HepG2 (cell line): ENCODE measurements around the gene MYO3A. TPM values are rescaled to one million over a fixed set of nuclear protein-coding genes. Genes with fewer than 3 reads are reported as not detected.

Source experiments
- ATAC-seq: fragments of 200-7000 bp; cut with Tn5 transposase; 3 replicates; pipeline ENCODE4 v1.9.1; 2020; ENCODE audit warnings: mild to moderate bottlenecking, moderate library complexity
- BruUV-seq: library from RNA; stranded (reverse); fragments of 400-500 nt; replicated peaks from 2 replicates; lab custom pipeline; 2021; lab: Mats Ljungman, UMichigan
- CTCF ChIA-PET: fragments of 300-600 bp; formaldehyde crosslinking; extraction: SDS; loops from one replicate; lab custom pipeline; 2021; ENCODE audit warnings: low total read pairs, inconsistent platforms, low intra/inter-chr PET ratio; lab: Yijun Ruan, JAX
- POLR2A ChIA-PET: fragments of 350-600 bp; sonication (Branson Sonifier 250); formaldehyde crosslinking; loops from one replicate; lab custom pipeline; 2020; ENCODE audit warnings: antibody characterized with exemption, inconsistent platforms; lab: Yijun Ruan, JAX
- DNase-seq: peaks from one replicate; pipeline ENCODE4 v3.0.0-alpha.2; 2015; ENCODE audit warnings: low spot score
- FAIRE-seq: peaks from 3 replicates; lab custom pipeline; 2011; peaks lifted over from hg19 to GRCh38; lab: Jason Lieb, UNC
- H2AFZ ChIP-seq: one replicate; pipeline ENCODE4 v1.6.1; 2011; ENCODE audit warnings: low read length, inconsistent platforms
- H3K27ac ChIP-seq: fragments of 300-600 bp; 3 replicates; pipeline ENCODE4 v1.8.0; 2011; ENCODE audit warnings: mixed run types, mild to moderate bottlenecking, mixed read lengths, low read length, inconsistent platforms; ENCODE audit not compliant: insufficient read depth; ENCODE audit errors: extremely low read length
- H3K27me3 ChIP-seq, 2 experiments: fragments of 200-600 bp in 1 of 2; 2 replicates in 1 of 2; 3 replicates in 1 of 2; pipeline versions ENCODE4 v1.6.0 to v1.8.0; 2011; ENCODE audit warnings: low read length in 2 of 2, mild to moderate bottlenecking in 2 of 2, moderate library complexity in 2 of 2, inconsistent platforms in 1 of 2; ENCODE audit not compliant: insufficient read depth in 2 of 2, control insufficient read depth in 1 of 2
- H3K36me3 ChIP-seq, 2 experiments: fragments of 200-600 bp in 1 of 2; replicated peaks in 1 of 2; 2 replicates in 1 of 2; 3 replicates in 1 of 2; pipeline versions ENCODE4 v1.5.1 to v1.8.0; 2011; ENCODE audit warnings: low read length in 2 of 2, inconsistent platforms in 1 of 2; ENCODE audit not compliant: insufficient read depth in 2 of 2, control insufficient read depth in 1 of 2
- H3K4me1 ChIP-seq: 2 replicates; pipeline ENCODE4 v1.5.1; 2012; ENCODE audit warnings: low read length, inconsistent platforms; ENCODE audit not compliant: insufficient read depth
- H3K4me2 ChIP-seq: 2 replicates; pipeline ENCODE4 v1.6.0; 2011; ENCODE audit warnings: low read depth, low read length, inconsistent platforms
- H3K4me3 ChIP-seq, 3 experiments: fragments of 200-600 bp in 1 of 3; sonication (generic), shearing (Covaris generic) in 1 of 3; replicated peaks in 1 of 3; 2 replicates each; pipeline ENCODE4 v1.5.1; 2011 to 2016; ENCODE audit warnings: low read length in 3 of 3, inconsistent platforms in 2 of 3, low read depth in 2 of 3, mild to moderate bottlenecking in 2 of 3, control low read depth in 1 of 3, mixed read lengths in 1 of 3; ENCODE audit not compliant: insufficient read depth in 1 of 3
- H3K79me2 ChIP-seq: one replicate; pipeline ENCODE4 v1.6.1; 2011; ENCODE audit warnings: low read length, inconsistent platforms; ENCODE audit not compliant: insufficient read depth
- H3K9ac ChIP-seq: 2 replicates; pipeline ENCODE4 v1.6.0; 2011; ENCODE audit warnings: mild to moderate bottlenecking, low read depth, low read length, inconsistent platforms; ENCODE audit not compliant: insufficient read depth
- H3K9me3 ChIP-seq: 2 replicates; pipeline ENCODE4 v1.5.1; 2012; ENCODE audit warnings: mild to moderate bottlenecking, low read length
- H4K20me1 ChIP-seq: 2 replicates; pipeline ENCODE4 v1.6.0; 2011; ENCODE audit warnings: inconsistent platforms, mild to moderate bottlenecking, low read length, moderate library complexity; ENCODE audit not compliant: insufficient read depth
- HIVEP1 ChIP-seq: sonication (generic); formaldehyde crosslinking; IDR thresholded peaks from 2 replicates; pipeline ENCODE4 v1.4.0; 2020; ENCODE audit warnings: mild to moderate bottlenecking, missing genetic modification reagents
- ISL2 ChIP-seq: sonication (generic); formaldehyde crosslinking; IDR thresholded peaks from 2 replicates; pipeline ENCODE4 v1.5.0; 2020; ENCODE audit warnings: missing genetic modification reagents
- NFYC ChIP-seq: IDR thresholded peaks from 2 replicates; pipeline ENCODE4 v1.6.1; 2016; ENCODE audit warnings: missing genetic modification reagents, missing compliant biosample characterization
- ZKSCAN8 ChIP-seq: IDR thresholded peaks from 2 replicates; pipeline ENCODE4 v1.6.1; 2016; ENCODE audit warnings: borderline replicate concordance, missing genetic modification reagents, missing compliant biosample characterization
- ZNF468 ChIP-seq: sonication (generic); formaldehyde crosslinking; IDR thresholded peaks from 2 replicates; pipeline ENCODE4 v1.8.0; 2022; ENCODE audit warnings: mild to moderate bottlenecking, moderate library complexity, missing genetic modification reagents
- ZNF670 ChIP-seq: sonication (generic); formaldehyde crosslinking; IDR thresholded peaks from 2 replicates; pipeline ENCODE4 v1.8.0; 2022; ENCODE audit warnings: mild to moderate bottlenecking, missing genetic modification reagents, borderline replicate concordance
- WGBS: methylation state at CpG from one replicate; pipeline ENCODE4 v1.1.6; 2017; ENCODE audit warnings: low lambda C conversion rate; 5-methylcytosine and 5-hydroxymethylcytosine counted together
- in situ Hi-C: cut with HindIII; loops from 2 replicates; pipeline ENCODE4 v1.10.0; 2017; ENCODE audit warnings: low pct_unique_long_range_greater_than_20kb; ENCODE audit not compliant: extremely low pct_ligation_motif_present
- intact Hi-C: fragments of 100-400 bp; cut with micrococcal nuclease; formaldehyde crosslinking; loops from one replicate; pipeline ENCODE4 v1.10.0; 2022; ENCODE audit not compliant: unreplicated experiment
- polyA plus RNA-seq, 8 experiments: library from polyadenylated mRNA; depleted of rRNA in 3 of 8; stranded (reverse) in 7 of 8; unstranded in 1 of 8; fragments of >200 nt; fragmentation: Illumina TruSeq in 4 of 8; extraction: Trizol in 4 of 8; gene quantifications; 2 replicates each; pipeline versions ENCODE4 v1.2.1 to v1.2.3, GENCODE V29; 2011 to 2016; ENCODE audit warnings: low read depth in 4 of 8, missing spikeins in 1 of 8, mixed read lengths in 1 of 8; ENCODE audit not compliant: insufficient read depth in 1 of 8
- total RNA-seq, 5 experiments: library from RNA; depleted of rRNA; stranded (reverse); fragments of >200 nt; fragmentation: Illumina TruSeq; extraction: Trizol; gene quantifications; 2 replicates each; pipeline ENCODE4 v1.2.3, GENCODE V29; 2016; ENCODE audit warnings: low read depth in 1 of 5
- TF ChIP-seq, protein P1 (sequence below): IDR thresholded peaks from 2 replicates; pipeline ENCODE4 v1.6.1; 2016; ENCODE audit warnings: missing compliant biosample characterization, missing genetic modification reagents, borderline replicate concordance
- TF ChIP-seq, protein P2 (sequence below): sonication (generic); formaldehyde crosslinking; IDR thresholded peaks from 2 replicates; pipeline ENCODE4 v1.4.0; 2020; ENCODE audit warnings: missing genetic modification reagents
- TF ChIP-seq, protein P3 (sequence below): sonication (generic); formaldehyde crosslinking; IDR thresholded peaks from 2 replicates; pipeline ENCODE4 v1.4.0; 2020; ENCODE audit warnings: missing genetic modification reagents, borderline replicate concordance

MYO3A gene
- total and polyA plus RNA-seq, 2 of the 13 experiments (the other 11 are each of a cell fraction or from before 2014, with no cell fraction given): not detected

DNA sequence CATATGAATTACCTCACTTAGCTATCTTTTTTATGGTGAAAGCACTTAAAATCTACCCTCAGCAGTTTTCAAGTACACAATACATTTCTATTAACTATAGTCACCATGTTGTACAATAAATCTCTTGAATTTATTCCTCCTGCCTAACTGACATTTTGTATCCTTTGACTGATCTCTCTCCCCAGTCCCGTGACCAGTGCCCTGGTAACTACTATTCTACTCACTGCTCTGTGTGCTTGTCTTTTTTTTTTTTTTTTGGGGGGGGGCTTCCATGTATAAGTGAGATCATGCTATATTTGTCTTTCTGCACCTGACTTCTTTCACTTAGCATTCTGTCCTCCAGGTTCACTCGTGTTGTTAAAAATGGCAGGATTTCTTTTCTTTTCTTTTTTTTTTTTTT lies 271.2 kb downstream of the MYO3A start:
- intact Hi-C loops: no loop called here
- ATAC-seq: no peak
- CTCF ChIA-PET: no interaction called here

More for the DNA sequence above, 271.2 kb downstream of the MYO3A start:
- FAIRE-seq (no peak), DNase-seq (no peak)
- TF ChIP-seq ZNF670 (CRISPR knock-in tag) (no peak), ZKSCAN8 (CRISPR knock-in tag) (no peak), ISL2 (CRISPR knock-in tag) (no peak), HIVEP1 (CRISPR knock-in tag) (no peak), NFYC (CRISPR knock-in tag) (no peak), ZNF468 (CRISPR knock-in tag) (no peak)
- TF ChIP-seq, protein P1, sequence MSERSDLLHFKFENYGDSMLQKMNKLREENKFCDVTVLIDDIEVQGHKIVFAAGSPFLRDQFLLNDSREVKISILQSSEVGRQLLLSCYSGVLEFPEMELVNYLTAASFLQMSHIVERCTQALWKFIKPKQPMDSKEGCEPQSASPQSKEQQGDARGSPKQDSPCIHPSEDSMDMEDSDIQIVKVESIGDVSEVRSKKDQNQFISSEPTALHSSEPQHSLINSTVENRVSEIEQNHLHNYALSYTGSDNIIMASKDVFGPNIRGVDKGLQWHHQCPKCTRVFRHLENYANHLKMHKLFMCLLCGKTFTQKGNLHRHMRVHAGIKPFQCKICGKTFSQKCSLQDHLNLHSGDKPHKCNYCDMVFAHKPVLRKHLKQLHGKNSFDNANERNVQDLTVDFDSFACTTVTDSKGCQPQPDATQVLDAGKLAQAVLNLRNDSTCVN (CRISPR knock-in tag): no peak
- TF ChIP-seq, protein P2, sequence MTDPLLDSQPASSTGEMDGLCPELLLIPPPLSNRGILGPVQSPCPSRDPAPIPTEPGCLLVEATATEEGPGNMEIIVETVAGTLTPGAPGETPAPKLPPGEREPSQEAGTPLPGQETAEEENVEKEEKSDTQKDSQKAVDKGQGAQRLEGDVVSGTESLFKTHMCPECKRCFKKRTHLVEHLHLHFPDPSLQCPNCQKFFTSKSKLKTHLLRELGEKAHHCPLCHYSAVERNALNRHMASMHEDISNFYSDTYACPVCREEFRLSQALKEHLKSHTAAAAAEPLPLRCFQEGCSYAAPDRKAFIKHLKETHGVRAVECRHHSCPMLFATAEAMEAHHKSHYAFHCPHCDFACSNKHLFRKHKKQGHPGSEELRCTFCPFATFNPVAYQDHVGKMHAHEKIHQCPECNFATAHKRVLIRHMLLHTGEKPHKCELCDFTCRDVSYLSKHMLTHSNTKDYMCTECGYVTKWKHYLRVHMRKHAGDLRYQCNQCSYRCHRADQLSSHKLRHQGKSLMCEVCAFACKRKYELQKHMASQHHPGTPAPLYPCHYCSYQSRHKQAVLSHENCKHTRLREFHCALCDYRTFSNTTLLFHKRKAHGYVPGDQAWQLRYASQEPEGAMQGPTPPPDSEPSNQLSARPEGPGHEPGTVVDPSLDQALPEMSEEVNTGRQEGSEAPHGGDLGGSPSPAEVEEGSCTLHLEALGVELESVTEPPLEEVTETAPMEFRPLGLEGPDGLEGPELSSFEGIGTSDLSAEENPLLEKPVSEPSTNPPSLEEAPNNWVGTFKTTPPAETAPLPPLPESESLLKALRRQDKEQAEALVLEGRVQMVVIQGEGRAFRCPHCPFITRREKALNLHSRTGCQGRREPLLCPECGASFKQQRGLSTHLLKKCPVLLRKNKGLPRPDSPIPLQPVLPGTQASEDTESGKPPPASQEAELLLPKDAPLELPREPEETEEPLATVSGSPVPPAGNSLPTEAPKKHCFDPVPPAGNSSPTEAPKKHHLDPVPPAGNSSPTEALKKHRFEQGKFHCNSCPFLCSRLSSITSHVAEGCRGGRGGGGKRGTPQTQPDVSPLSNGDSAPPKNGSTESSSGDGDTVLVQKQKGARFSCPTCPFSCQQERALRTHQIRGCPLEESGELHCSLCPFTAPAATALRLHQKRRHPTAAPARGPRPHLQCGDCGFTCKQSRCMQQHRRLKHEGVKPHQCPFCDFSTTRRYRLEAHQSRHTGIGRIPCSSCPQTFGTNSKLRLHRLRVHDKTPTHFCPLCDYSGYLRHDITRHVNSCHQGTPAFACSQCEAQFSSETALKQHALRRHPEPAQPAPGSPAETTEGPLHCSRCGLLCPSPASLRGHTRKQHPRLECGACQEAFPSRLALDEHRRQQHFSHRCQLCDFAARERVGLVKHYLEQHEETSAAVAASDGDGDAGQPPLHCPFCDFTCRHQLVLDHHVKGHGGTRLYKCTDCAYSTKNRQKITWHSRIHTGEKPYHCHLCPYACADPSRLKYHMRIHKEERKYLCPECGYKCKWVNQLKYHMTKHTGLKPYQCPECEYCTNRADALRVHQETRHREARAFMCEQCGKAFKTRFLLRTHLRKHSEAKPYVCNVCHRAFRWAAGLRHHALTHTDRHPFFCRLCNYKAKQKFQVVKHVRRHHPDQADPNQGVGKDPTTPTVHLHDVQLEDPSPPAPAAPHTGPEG (CRISPR knock-in tag): no peak
- TF ChIP-seq, protein P3, sequence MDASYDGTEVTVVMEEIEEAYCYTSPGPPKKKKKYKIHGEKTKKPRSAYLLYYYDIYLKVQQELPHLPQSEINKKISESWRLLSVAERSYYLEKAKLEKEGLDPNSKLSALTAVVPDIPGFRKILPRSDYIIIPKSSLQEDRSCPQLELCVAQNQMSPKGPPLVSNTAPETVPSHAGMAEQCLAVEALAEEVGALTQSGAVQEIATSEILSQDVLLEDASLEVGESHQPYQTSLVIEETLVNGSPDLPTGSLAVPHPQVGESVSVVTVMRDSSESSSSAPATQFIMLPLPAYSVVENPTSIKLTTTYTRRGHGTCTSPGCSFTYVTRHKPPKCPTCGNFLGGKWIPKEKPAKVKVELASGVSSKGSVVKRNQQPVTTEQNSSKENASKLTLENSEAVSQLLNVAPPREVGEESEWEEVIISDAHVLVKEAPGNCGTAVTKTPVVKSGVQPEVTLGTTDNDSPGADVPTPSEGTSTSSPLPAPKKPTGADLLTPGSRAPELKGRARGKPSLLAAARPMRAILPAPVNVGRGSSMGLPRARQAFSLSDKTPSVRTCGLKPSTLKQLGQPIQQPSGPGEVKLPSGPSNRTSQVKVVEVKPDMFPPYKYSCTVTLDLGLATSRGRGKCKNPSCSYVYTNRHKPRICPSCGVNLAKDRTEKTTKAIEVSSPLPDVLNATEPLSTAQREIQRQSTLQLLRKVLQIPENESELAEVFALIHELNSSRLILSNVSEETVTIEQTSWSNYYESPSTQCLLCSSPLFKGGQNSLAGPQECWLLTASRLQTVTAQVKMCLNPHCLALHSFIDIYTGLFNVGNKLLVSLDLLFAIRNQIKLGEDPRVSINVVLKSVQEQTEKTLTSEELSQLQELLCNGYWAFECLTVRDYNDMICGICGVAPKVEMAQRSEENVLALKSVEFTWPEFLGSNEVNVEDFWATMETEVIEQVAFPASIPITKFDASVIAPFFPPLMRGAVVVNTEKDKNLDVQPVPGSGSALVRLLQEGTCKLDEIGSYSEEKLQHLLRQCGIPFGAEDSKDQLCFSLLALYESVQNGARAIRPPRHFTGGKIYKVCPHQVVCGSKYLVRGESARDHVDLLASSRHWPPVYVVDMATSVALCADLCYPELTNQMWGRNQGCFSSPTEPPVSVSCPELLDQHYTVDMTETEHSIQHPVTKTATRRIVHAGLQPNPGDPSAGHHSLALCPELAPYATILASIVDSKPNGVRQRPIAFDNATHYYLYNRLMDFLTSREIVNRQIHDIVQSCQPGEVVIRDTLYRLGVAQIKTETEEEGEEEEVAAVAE: no peak
- no peaks in the 10 kb centered on the region for H3K27me3 ChIP-seq
- H3K79me2 ChIP-seq: no peaks in the 10 kb centered on the region
- H3K9me3 ChIP-seq: no peaks in the 10 kb centered on the region
- POLR2A ChIA-PET: no interaction called here
- H3K36me3 ChIP-seq: no peaks in the 10 kb centered on the region
- H3K4me2 ChIP-seq: no peak overlapping the region
- no TSS peak for BruUV-seq
- H3K4me3 ChIP-seq: no peak overlapping the region
- H3K9ac ChIP-seq: no peak overlapping the region
- no peaks in the 10 kb centered on the region for H3K4me1 ChIP-seq
- in situ Hi-C loops: no loop called here
- no peak overlapping the region for H3K27ac ChIP-seq
- no peaks in the 10 kb centered on the region for H4K20me1 ChIP-seq
- no peak overlapping the region for H2AFZ ChIP-seq
- WGBS: 2% methylated on average over 2 of the region's 2 CpGs
